Measurements from ENCODE around the gene QPRT. TPM values are rescaled to one million over a fixed set of nuclear protein-coding genes. Genes with fewer than 3 reads are reported as not detected.

Gene QPRT
- total and polyA plus RNA-seq, 2 of the 13 experiments (the other 11 are each of a cell fraction or from before 2014, with no cell fraction given) = 130 to 218 TPM

GRCh38 chr16:29645694-29646187, 33.2 kb upstream of the QPRT start (continued):
- TF ChIP-seq KLF13 (CRISPR knock-in tag; IDR thresholded peaks at IDR 0.05) = no peak
- TF ChIP-seq ZC3H4 (CRISPR knock-in tag; IDR thresholded peaks at IDR 0.05; ENCODE audit: borderline replicate concordance) = no peak
- no peak for TF ChIP-seq IKZF4 (CRISPR knock-in tag; IDR thresholded peaks at IDR 0.05; ENCODE audit: borderline replicate concordance, low read depth, not compliant biosample characterization)
- no peak for TF ChIP-seq PRDM15 (CRISPR knock-in tag; IDR thresholded peaks at IDR 0.05)
- TF ChIP-seq ZNF747 (CRISPR knock-in tag; IDR thresholded peaks at IDR 0.05; ENCODE audit: borderline replicate concordance) = no peak
- 0 out of 2 replicates have a peak, but pooled peaks have one; percentile 17 for TF ChIP-seq ELF3 (CRISPR knock-in tag; IDR thresholded peaks at IDR 0.05)
- TF ChIP-seq HMGXB4 (CRISPR knock-in tag; IDR thresholded peaks at IDR 0.05; ENCODE audit: borderline replicate concordance in 1 of 2, low read depth in 1 of 2) = peak in 1 of 2 experiments; percentile 48; a peak in 1 of 4 replicates
- no peak for TF ChIP-seq NCOA1 (CRISPR knock-in tag; IDR thresholded peaks at IDR 0.05)
- no peak for TF ChIP-seq ZNF569 (CRISPR knock-in tag; IDR thresholded peaks at IDR 0.05; ENCODE audit: borderline replicate concordance)
- TF ChIP-seq ZNF292 (CRISPR knock-in tag; IDR thresholded peaks at IDR 0.05; ENCODE audit: borderline replicate concordance, low read depth) = no peak
- TF ChIP-seq ZSCAN30 (CRISPR knock-in tag; IDR thresholded peaks at IDR 0.05) = no peak
- TF ChIP-seq MYPOP (CRISPR knock-in tag; IDR thresholded peaks at IDR 0.05) = no peak
- TF ChIP-seq PHF21A (CRISPR knock-in tag; IDR thresholded peaks at IDR 0.05) = no peak
- TF ChIP-seq NONO (IDR thresholded peaks at IDR 0.05) = no peak
- 0 out of 2 replicates have a peak, but pooled peaks have one; percentile 18 for TF ChIP-seq NONO (CRISPR knock-in tag; conservative IDR thresholded peaks at IDR 0.05)
- peak; percentile 81 for TF ChIP-seq HCFC1 (IDR thresholded peaks at IDR 0.05; ENCODE audit: low read depth, low read length)
- TF ChIP-seq SRY (CRISPR knock-in tag; IDR thresholded peaks at IDR 0.05) = no peak
- peak; percentile 86 for TF ChIP-seq ELF1 (CRISPR knock-in tag; IDR thresholded peaks at IDR 0.05)
- no peak for TF ChIP-seq ZNF556 (CRISPR knock-in tag; IDR thresholded peaks at IDR 0.05; ENCODE audit: borderline replicate concordance)
- no peak for TF ChIP-seq ZNF282 (IDR thresholded peaks at IDR 0.05; ENCODE audit: partially characterized antibody)
- TF ChIP-seq ZNF136 (CRISPR knock-in tag; IDR thresholded peaks at IDR 0.05; ENCODE audit: low read depth) = no peak
- no peak for TF ChIP-seq THAP8 (CRISPR knock-in tag; IDR thresholded peaks at IDR 0.05; ENCODE audit: borderline replicate concordance)
- no peak for TF ChIP-seq ASH2L (IDR thresholded peaks at IDR 0.05; ENCODE audit: insufficient read length, low read depth, low read length)
- no peak for TF ChIP-seq ZNF468 (CRISPR knock-in tag; IDR thresholded peaks at IDR 0.05)
